HT-29 (cell line): ENCODE data around the gene CFAP46. TPM values are rescaled to one million over a fixed set of nuclear protein-coding genes. Genes with fewer than 3 reads are reported as not detected.
"Not testable (repeated sequence)": the region's sequence is repeated elsewhere in the genome, so short reads cannot be mapped to it uniquely, and the experiment has no call there.

ENCODE experiments used
- DNase-seq: peaks from one replicate; pipeline ENCODE4 v3.0.0-alpha.2; 2015; ENCODE audit warnings: low spot score
- total RNA-seq: library from RNA; depleted of rRNA; stranded (reverse); fragments of >200 nt; shearing (Covaris generic); gene quantifications from 2 replicates; pipeline ENCODE4 v1.2.3, GENCODE V29; 2014

Gene CFAP46
- total RNA-seq, 1 experiment from 2014 or later: not detected

GRCh38 chr10:132901351-132901750 is 41.0 kb downstream of the CFAP46 start:
- DNase-seq: no peak

DNA sequence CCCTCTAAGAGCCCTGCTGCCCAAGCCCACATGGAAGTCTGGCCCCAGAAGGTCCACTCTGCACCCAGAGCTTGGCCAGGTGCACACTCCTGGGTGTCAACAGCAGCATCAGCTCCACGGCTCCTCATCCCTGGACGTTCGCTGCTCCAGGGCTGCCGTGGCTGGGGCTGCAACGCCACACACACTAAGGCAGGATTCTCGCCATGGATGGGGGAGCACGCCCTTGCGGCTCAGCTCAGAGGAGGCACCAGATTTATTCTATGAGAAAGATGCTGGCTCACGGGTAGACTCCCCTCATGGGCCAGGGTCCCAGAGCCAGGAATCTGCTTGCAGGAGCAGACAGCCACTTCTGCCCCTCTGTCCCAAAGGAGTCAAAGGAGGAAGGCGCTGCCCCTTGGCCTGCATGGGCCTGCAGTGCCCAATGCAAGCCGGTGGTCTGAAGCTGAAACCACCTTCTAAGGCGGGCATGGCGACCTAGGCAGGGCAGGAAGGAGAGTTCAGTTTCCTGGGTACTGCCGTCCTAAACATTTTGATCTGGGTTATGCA is 42.1 kb downstream of the CFAP46 start:
- DNase-seq: no peak

- DNase-seq: no peak
Observed at GRCh38 chr10:132899751-132900065, 42.7 kb downstream of the CFAP46 start.

DNA sequence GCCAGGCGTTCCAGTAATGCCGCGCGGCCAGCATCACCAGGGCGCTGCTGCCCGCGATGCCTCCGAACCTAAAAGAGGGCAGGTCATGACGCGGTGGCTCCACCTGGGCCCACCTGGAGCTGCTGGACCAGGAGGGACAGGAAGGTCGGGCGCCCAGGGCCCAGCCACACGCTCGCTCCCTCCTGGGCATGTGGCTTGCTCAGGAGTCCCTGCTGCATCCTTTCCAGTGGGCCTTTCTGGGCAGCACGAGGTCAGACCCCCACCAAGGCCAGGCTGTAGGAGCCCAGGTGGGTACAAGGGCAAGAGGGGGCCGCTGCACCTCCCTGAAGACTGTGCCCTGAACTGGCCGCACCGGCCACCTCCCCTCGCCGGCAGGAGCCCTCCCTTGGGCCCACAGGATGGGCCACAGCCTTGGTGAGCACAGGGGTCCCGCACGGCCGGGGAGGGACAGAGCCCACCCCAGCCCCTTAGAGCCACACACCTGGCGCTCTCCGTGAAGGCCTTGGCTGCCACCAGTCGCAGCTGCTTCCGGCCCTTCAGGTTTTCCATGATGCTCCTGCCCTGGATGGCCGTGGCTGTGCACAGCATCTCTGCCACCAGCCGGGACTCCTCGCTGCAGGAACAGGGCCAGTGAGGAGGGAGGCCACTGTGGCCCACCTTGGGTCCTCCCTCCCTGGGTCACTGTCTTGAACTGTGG is 43.2 kb downstream of the CFAP46 start:
- DNase-seq: no peak

GRCh38 chr10:132898391-132899053 is 43.8 kb downstream of the CFAP46 start:
- no peak for DNase-seq

GRCh38 chr10:132897516-132898381 is 44.6 kb downstream of the CFAP46 start:
- DNase-seq: no peak

DNA sequence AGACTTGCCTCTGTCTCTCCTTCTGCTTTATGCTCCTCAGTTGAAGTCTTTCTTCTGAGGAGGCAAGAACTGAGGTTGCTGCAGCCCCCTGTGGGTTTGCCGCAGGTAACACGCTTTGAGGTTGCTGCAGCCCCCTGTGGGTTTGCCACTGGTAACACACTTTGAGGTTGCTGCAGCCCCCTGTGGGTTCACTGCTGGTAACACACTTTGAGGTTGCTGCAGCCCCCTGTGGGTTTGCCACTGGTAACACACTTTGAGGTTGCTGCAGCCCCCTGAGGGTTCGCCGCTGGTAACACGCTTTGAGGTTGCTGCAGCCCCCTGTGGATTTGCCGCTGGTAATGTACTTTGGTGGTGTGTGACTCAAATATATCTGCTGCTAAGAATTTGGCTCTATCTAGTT is 48.6 kb downstream of the CFAP46 start:
- DNase-seq: not testable (repeated sequence)

DNA sequence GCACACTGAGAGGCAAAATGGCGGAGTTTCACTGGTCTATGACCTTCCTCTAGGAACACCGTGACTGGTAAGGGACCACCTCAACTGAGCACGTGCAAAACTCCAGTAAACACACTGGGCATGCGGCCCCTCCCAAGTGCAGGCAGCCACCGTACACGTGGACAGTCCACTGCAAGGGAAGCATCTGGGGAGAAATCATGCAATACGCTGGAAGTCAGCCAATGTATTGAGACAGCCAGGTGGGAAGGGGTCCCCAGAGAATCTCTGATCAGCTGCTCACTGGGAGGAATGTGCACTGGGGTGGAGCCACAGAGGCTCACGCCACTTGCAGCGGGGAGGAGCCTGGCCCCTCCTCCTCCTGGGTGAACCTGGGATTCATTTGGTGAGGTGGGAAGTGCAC is 49.3 kb downstream of the CFAP46 start:
- DNase-seq: no peak

DNA sequence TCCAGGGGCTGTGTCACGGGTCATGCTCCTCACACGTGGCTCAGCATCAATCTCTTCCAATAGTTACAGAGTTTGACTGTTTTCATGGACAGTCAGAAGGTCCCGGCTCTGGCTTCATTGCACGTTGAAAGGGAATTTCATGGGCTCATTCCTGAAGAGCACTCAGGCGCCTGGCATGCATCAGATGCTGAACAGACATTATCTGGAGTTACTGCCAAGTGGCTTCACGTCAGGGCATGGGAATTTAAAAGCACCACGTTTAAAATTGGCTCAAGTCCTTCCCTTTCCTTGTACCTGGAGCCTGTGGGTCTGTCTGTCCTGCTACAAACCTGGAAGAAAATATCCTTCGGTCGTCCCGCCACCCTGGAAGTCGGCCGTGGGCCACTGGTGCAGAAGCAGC is 50.4 kb downstream of the CFAP46 start:
- no peak for DNase-seq

- no peak for DNase-seq
Observed at GRCh38 chr10:132891368-132891767, 51.0 kb downstream of the CFAP46 start.

DNA sequence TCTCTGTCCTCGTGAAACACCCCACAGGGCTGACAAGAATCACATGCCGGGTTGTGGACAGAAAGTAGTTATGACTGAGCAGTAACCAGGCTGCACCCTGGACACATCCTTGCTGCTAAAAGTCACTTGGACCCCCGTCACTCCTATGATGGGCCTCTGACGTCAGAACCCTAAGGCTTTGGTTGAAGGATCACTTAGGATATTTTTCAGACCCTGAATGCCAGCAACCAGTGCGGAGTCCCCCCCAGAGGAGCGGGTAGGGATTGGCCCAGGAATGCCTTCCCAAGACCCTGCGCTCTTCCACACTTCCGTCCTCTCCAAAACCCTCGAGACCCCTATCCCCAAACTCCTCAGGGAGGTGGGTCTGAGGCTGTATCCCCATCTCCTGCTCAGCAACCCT is 52.1 kb downstream of the CFAP46 start:
- no peak for DNase-seq

GRCh38 chr10:132889556-132889955 is 52.8 kb downstream of the CFAP46 start:
- no peak for DNase-seq

DNA sequence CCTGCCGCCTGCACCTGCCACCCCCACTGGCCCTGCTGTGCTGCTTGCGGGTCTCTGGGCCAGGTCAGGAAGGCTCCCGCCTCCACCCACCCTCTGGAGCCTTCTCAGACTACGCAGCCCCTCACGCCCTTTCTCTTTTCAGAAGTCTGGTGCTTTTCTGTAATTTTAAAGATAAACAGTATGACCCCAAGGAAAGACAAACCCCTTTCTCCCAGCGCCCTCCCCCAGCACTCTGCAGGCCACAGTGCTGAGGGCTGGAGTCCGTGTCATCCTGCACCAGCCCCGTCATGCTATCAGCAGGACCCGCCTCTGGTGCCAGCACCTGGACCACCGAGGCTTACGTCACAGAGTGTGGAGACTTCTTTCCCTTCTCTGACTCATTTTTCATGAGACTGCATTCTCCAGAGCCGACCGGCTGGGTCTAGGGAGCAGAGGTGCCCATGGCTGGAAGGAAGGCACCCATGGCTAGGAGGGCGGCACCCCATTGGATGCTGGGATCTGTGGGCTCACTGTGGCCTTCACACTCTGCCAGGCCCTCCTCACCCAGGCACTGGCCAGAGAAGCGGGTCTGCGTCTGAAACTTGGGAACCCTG is 53.4 kb downstream of the CFAP46 start:
- DNase-seq: no peak

GRCh38 chr10:132888446-132888845 is 53.9 kb downstream of the CFAP46 start:
- DNase-seq: not testable (repeated sequence)

- peak; percentile 41 for DNase-seq
Observed at GRCh38 chr10:132886211-132887099, 55.9 kb downstream of the CFAP46 start.

DNA sequence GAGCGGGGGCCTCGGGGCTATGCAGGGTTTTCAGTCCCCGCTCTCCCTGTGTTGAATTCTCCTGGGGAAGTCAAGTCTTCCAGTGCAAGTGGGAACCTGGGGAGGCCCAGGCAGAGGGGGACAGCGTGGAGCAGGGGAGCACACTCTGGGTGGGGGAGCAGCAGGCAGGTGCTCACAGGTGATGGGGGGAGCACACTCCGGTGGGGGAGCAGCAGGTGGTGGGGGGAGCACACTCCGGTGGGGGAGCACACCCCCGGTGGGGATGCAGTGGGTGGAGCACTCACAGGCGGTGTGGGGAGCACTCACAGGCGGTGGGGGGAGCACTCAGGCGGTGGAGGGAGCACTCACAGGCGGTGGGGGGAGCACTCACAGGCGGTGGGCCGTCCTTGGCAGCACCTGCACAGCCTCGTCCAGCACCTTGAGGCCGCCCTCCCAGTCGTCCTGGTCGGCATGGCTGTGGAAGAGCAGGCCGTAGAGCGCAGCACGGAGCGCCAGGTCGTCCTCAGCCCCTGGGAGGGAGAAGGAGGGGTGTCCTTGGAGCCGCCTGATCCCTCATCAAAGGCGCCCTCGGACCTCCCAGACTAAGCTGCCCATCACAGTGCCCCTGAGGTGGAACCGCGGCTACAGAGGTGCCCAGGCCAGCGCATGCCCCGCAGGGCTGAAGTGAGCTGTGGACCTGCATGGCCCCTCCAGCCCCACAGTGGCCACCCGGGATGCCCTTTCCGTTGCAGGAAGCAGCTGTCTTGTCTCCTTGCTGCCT is 56.7 kb downstream of the CFAP46 start:
- DNase-seq: no peak

GRCh38 chr10:132884691-132885271 is 57.6 kb downstream of the CFAP46 start:
- no peak for DNase-seq

DNA sequence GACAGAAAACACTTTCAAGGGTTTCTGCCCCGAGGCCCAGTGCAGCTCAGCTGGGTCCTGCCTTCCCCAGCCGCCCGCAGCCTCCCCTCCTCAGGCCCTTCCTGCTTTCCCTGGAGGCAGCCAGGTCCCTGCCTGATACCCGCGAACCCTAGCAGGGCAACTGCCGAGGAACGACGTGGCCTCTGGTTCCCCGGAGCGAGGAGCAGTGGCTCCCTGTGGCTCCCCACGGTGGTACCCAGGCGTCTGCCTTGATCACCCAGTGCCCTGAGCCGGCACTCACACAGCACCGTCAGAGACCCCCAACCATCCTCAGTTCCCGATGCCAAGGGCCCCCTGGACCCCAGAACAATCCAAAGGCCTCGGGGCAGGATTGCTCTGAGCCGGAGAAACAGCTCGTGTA is 58.3 kb downstream of the CFAP46 start:
- DNase-seq: no peak

- DNase-seq: no peak
Observed at GRCh38 chr10:132883391-132883881, 58.9 kb downstream of the CFAP46 start.
